ENCODE measurements around the gene COL18A1.

DNA sequence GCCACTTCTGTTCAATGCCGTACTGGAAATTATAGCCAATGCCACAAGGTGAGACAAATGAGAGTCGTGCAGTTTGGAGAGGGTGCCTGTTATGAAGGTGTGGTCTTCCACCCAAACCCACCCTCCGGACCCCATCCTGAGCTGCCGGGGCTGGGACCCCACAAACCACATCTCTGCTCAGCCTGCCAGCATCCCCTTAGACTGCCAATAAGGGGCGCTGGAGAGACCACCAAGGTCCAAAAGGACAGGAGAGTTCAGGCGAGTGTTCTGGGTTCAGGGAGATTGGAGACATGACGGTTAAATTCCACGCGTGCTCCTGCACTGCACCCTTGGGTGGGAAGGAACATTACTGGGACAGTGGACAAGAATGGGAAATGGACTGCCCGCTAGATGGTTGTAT is 48.7 kb upstream of the COL18A1 start:
- TF ChIP-seq, protein P1, sequence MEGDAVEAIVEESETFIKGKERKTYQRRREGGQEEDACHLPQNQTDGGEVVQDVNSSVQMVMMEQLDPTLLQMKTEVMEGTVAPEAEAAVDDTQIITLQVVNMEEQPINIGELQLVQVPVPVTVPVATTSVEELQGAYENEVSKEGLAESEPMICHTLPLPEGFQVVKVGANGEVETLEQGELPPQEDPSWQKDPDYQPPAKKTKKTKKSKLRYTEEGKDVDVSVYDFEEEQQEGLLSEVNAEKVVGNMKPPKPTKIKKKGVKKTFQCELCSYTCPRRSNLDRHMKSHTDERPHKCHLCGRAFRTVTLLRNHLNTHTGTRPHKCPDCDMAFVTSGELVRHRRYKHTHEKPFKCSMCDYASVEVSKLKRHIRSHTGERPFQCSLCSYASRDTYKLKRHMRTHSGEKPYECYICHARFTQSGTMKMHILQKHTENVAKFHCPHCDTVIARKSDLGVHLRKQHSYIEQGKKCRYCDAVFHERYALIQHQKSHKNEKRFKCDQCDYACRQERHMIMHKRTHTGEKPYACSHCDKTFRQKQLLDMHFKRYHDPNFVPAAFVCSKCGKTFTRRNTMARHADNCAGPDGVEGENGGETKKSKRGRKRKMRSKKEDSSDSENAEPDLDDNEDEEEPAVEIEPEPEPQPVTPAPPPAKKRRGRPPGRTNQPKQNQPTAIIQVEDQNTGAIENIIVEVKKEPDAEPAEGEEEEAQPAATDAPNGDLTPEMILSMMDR (optimal IDR thresholded peaks at IDR 0.05 in 1 of 3, IDR thresholded peaks at IDR 0.05 in 1 of 3, conservative IDR thresholded peaks at IDR 0.05 in 1 of 3; ENCODE audit: extremely low read depth in 1 of 3, insufficient read depth in 2 of 3, low read length in 3 of 3) = peak in 1 of 3 experiments; percentile 9
- TF ChIP-seq EZH2 (IDR thresholded peaks at IDR 0.05; ENCODE audit: low read length) = no peak

Measured in keratinocyte (primary cell).